K562 (cell line): ENCODE measurements around the gene UBE2D3. TPM values are rescaled to one million over a fixed set of nuclear protein-coding genes. Genes with fewer than 3 reads are reported as not detected.

Experiments used
- CHD1 ChIP-seq: fragments of 200-600 bp; sonication (generic); IDR thresholded peaks from one replicate; pipeline ENCODE4 v1.6.1; 2012; ENCODE audit warnings: mild to moderate bottlenecking, moderate library complexity, low read length, inconsistent platforms
- FOXK2 ChIP-seq, 2 experiments: fragments of 450-650 bp; IDR thresholded peaks in 1 of 2; conservative IDR thresholded peaks in 1 of 2; 2 replicates each; pipeline ENCODE4 v1.6.1; 2016; ENCODE audit warnings: low read depth in 2 of 2, mild to moderate bottlenecking in 1 of 2
- HMGN3 ChIP-seq: IDR thresholded peaks from 2 replicates; pipeline ENCODE4 v1.6.1; 2011; ENCODE audit warnings: borderline replicate concordance, low read depth, mild to moderate bottlenecking, mixed read lengths, low read length; ENCODE audit not compliant: insufficient read length; ENCODE audit errors: extremely low read depth
- JUNB ChIP-seq: fragments of 450-650 bp; formaldehyde crosslinking; conservative IDR thresholded peaks from 2 replicates; pipeline ENCODE4 v1.4.0; 2020; ENCODE audit warnings: mild to moderate bottlenecking
- MLLT1 ChIP-seq, 2 experiments: fragments of 450-650 bp; IDR thresholded peaks; 2 replicates each; pipeline ENCODE4 v1.6.1; 2016
- NFRKB ChIP-seq: fragments of 450-650 bp; IDR thresholded peaks from 2 replicates; pipeline ENCODE4 v1.6.1; 2016; ENCODE audit warnings: low read depth
- NFXL1 ChIP-seq: fragments of 450-650 bp; formaldehyde crosslinking; IDR thresholded peaks from 2 replicates; pipeline ENCODE4 v1.4.0; 2021; ENCODE audit warnings: mild to moderate bottlenecking
- NUFIP1 ChIP-seq: fragments of 450-650 bp; IDR thresholded peaks from 2 replicates; pipeline ENCODE4 v1.6.1; 2018; ENCODE audit not compliant: partially characterized antibody
- PCBP2 ChIP-seq: fragments of 200-400 bp; formaldehyde crosslinking; IDR thresholded peaks from 2 replicates; pipeline ENCODE4 v1.6.1; 2018; ENCODE audit warnings: low read length, low read depth, mild to moderate bottlenecking, moderate library complexity; ENCODE audit not compliant: poor library complexity, severe bottlenecking
- RBBP5 ChIP-seq: fragments of 200-600 bp; sonication (generic); IDR thresholded peaks from 2 replicates; pipeline ENCODE4 v1.6.1; 2012; ENCODE audit warnings: borderline replicate concordance, mild to moderate bottlenecking, low read length, control low read depth, inconsistent platforms; ENCODE audit not compliant: insufficient read depth, poor library complexity, severe bottlenecking
- SRSF1 ChIP-seq: fragments of 200-400 bp; formaldehyde crosslinking; IDR thresholded peaks from 2 replicates; pipeline ENCODE4 v1.6.1; 2017; ENCODE audit warnings: mild to moderate bottlenecking, low read depth, low read length, moderate library complexity
- TBP ChIP-seq: optimal IDR thresholded peaks from 2 replicates; pipeline ENCODE3; 2011; ENCODE audit warnings: low read depth, low read length, improper control_type of control experiment
- TEAD2 ChIP-seq: fragments of 450-650 bp; IDR thresholded peaks from 2 replicates; pipeline ENCODE4 v1.6.1; 2016; ENCODE audit warnings: missing genetic modification characterization, control low read depth, missing compliant biosample characterization
- ZFX ChIP-seq: sonication (generic); formaldehyde crosslinking; IDR thresholded peaks from 2 replicates; pipeline ENCODE4 v1.8.0; 2022; ENCODE audit warnings: mild to moderate bottlenecking, missing genetic modification reagents, moderate library complexity
- ZNF586 ChIP-seq: fragments of 450-650 bp; formaldehyde crosslinking; conservative IDR thresholded peaks from 2 replicates; pipeline ENCODE4 v1.4.0; 2020; ENCODE audit warnings: mild to moderate bottlenecking, moderate library complexity
- ZNF766 ChIP-seq: fragments of 200-800 bp; sonication (Bioruptor generic); conservative IDR thresholded peaks from 2 replicates; pipeline ENCODE4 v1.6.1; 2016; ENCODE audit warnings: missing genetic modification characterization, missing compliant biosample characterization
- ZNF780A ChIP-seq: fragments of 250-450 bp; sonication (Bioruptor Pico); IDR thresholded peaks from 2 replicates; pipeline ENCODE4 v1.5.0; 2021; ENCODE audit warnings: mild to moderate bottlenecking
- polyA plus RNA-seq, 8 experiments: library from polyadenylated mRNA; depleted of rRNA in 4 of 8; stranded (reverse) in 5 of 8; unstranded in 3 of 8; fragments of >200 nt; fragmentation: Nextera tagmentation in 2 of 8; fragmentation: Illumina TruSeq in 1 of 8; extraction: Ambion mirVana in 2 of 8; extraction: Trizol in 1 of 8; gene quantifications; 2 replicates each; pipeline versions ENCODE4 v1.2.1 to v1.2.3, GENCODE V29; 2011 to 2014; ENCODE audit warnings: inconsistent platforms in 1 of 8, missing spikeins in 1 of 8
- total RNA-seq, 7 experiments: library from RNA; depleted of rRNA in 6 of 7; stranded (reverse); fragments of >200 nt in 6 of 7; fragmentation: Illumina TruSeq in 2 of 7; extraction: Trizol in 2 of 7; gene quantifications; 2 replicates each; pipeline versions ENCODE4 v1.2.1 to v1.2.3, GENCODE V29; 2011 to 2021; ENCODE audit warnings: low replicate concordance in 1 of 7
- TF ChIP-seq, protein P1 (sequence below): fragments of 450-650 bp; formaldehyde crosslinking; IDR thresholded peaks from 2 replicates; pipeline ENCODE4 v1.4.0; 2022; ENCODE audit warnings: missing genetic modification characterization

The UBE2D3 gene
- total and polyA plus RNA-seq, 9 of the 15 experiments (the other 6 are each of a cell fraction or from before 2014, with no cell fraction given) = 191 to 618 (median 292) TPM

DNA sequence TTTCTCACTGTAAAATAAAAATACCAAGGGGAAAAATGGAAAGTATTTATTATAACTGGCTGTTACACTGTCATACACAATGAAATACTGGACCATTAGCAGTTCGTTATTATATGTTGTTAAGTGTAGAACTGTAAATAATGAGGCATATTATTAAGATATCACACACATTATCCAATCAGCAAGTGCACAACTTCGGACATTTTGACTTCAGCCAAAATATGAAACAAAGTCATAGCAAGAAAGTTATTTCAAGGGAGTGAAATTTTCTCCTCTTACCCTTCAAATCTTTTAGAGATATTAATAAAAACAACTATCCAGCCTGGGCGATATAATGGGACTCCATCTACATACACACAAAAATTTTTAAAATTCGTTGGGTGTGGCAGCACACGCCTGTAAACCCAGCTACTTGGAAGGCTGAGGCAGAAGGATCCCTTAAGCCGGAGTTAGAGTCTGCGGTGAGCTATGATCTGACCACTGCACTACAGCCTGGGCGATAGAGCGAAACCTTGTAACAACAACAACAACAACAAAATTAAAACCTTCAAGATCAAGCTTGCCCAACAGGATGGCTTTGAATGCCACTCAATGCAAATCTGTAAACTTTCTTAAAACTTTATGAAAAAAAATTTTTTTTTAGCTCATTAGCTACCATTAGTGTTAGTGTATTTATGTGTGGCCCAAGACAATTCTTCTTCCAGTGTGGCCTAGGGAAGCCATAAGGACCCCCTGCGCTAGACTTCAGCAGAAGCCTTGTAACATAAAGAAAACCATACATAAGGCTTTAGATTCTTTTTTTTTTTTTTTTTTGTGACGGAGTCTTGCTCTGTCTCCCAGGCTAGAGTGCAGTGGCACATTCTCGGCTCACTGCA is 40.2 kb upstream of the UBE2D3 start (continued):
- no peak for TF ChIP-seq HMGN3
- no peak for TF ChIP-seq JUNB
- no peak for TF ChIP-seq TEAD2 (tag)
- TF ChIP-seq NFXL1 (CRISPR knock-in tag) = no peak
- no peak for TF ChIP-seq ZNF780A (CRISPR knock-in tag)
- peak; percentile 34 for TF ChIP-seq RBBP5
- TF ChIP-seq ZNF586 = no peak
- TF ChIP-seq FOXK2 (conservative IDR thresholded peaks at IDR 0.05 in 1 of 2, IDR thresholded peaks at IDR 0.05 in 1 of 2; ENCODE audit: low read depth in 2 of 2) = peak in 1 of 2 experiments; percentile 33; a peak in 2 of 4 replicates
- TF ChIP-seq MLLT1 (IDR thresholded peaks at IDR 0.05) = peak; percentile 50 to 83; a peak in 2 of 4 replicates
- no peak for TF ChIP-seq PCBP2
- peak; percentile 14; the same call in 1 of the 2 replicates for TF ChIP-seq ZFX
- TF ChIP-seq TBP = peak; percentile 13
- peak; percentile 25; the same call in 1 of the 2 replicates for TF ChIP-seq ZNF766 (CRISPR knock-in tag)
- TF ChIP-seq, protein P1, sequence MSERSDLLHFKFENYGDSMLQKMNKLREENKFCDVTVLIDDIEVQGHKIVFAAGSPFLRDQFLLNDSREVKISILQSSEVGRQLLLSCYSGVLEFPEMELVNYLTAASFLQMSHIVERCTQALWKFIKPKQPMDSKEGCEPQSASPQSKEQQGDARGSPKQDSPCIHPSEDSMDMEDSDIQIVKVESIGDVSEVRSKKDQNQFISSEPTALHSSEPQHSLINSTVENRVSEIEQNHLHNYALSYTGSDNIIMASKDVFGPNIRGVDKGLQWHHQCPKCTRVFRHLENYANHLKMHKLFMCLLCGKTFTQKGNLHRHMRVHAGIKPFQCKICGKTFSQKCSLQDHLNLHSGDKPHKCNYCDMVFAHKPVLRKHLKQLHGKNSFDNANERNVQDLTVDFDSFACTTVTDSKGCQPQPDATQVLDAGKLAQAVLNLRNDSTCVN (CRISPR knock-in tag) = no peak
- TF ChIP-seq NUFIP1 = no peak
- no peak for TF ChIP-seq SRSF1
- no peak for TF ChIP-seq CHD1
- TF ChIP-seq NFRKB = peak; percentile 27; the same call in 1 of the 2 replicates
- TF ChIP-seq, all 486 proteins: peak for 13
